Keratinocyte (primary cell): ENCODE data around the gene TFCP2L1. TPM values are rescaled to one million over a fixed set of nuclear protein-coding genes. Genes with fewer than 3 reads are reported as not detected.

ENCODE experiments used
- DNase-seq: peaks from one replicate; pipeline ENCODE4 v3.0.0-alpha.2; 2011; ENCODE audit warnings: low read depth, missing footprints, low spot score
- FAIRE-seq: peaks from 2 replicates; lab custom pipeline; 2011; peaks lifted over from hg19 to GRCh38; lab: Jason Lieb, UNC
- H2AFZ ChIP-seq: 2 replicates; pipeline ENCODE4 v1.6.0; 2012; ENCODE audit warnings: low read length, control low read depth, inconsistent platforms; ENCODE audit not compliant: control insufficient read depth
- H3K27ac ChIP-seq: 2 replicates; pipeline ENCODE4 v1.5.1; 2011; ENCODE audit warnings: low read length; ENCODE audit not compliant: control insufficient read depth, insufficient read depth
- H3K27me3 ChIP-seq: 3 replicates; pipeline ENCODE4 v1.6.0; 2011; ENCODE audit warnings: low read length; ENCODE audit not compliant: control insufficient read depth, insufficient read depth; ENCODE audit errors: extremely low read depth
- H3K36me3 ChIP-seq, 2 experiments: 2 replicates in 1 of 2; 3 replicates in 1 of 2; pipeline ENCODE4 v1.5.1; 2011; ENCODE audit warnings: low read length in 2 of 2, mild to moderate bottlenecking in 1 of 2; ENCODE audit not compliant: control insufficient read depth in 2 of 2, insufficient read depth in 2 of 2; ENCODE audit errors: extremely low read depth in 1 of 2
- H3K4me1 ChIP-seq: 3 replicates; pipeline ENCODE4 v1.5.1; 2011; ENCODE audit warnings: low read length; ENCODE audit not compliant: control insufficient read depth, insufficient read depth; ENCODE audit errors: extremely low read depth
- H3K4me2 ChIP-seq: 3 replicates; pipeline ENCODE4 v1.6.0; 2011; ENCODE audit warnings: low read depth, low read length; ENCODE audit not compliant: control insufficient read depth, insufficient read depth; ENCODE audit errors: extremely low read depth
- H3K4me3 ChIP-seq, 3 experiments: fragments of 200-600 bp in 1 of 3; sonication (generic) in 1 of 3; 2 replicates in 2 of 3; 3 replicates in 1 of 3; pipeline ENCODE4 v1.5.1; 2011 to 2016; ENCODE audit warnings: low read length in 3 of 3, mild to moderate bottlenecking in 3 of 3, control low read depth in 2 of 3, inconsistent platforms in 1 of 3, low read depth in 1 of 3, mixed read lengths in 1 of 3, mixed run types in 1 of 3, moderate library complexity in 1 of 3; ENCODE audit not compliant: control insufficient read depth in 2 of 3, insufficient read depth in 2 of 3; ENCODE audit errors: extremely low read depth in 1 of 3
- H3K79me2 ChIP-seq: 2 replicates; pipeline ENCODE4 v1.6.0; 2012; ENCODE audit warnings: low read length; ENCODE audit not compliant: control insufficient read depth, insufficient read depth
- H3K9ac ChIP-seq: 3 replicates; pipeline ENCODE4 v1.6.0; 2011; ENCODE audit warnings: low read length; ENCODE audit not compliant: control insufficient read depth, insufficient read depth; ENCODE audit errors: extremely low read depth
- H3K9me1 ChIP-seq: 3 replicates; pipeline ENCODE4 v1.6.0; 2011; ENCODE audit warnings: low read length; ENCODE audit not compliant: control insufficient read depth, insufficient read depth; ENCODE audit errors: extremely low read depth
- H3K9me3 ChIP-seq: 2 replicates; pipeline ENCODE4 v1.5.1; 2012; ENCODE audit warnings: low read depth, low read length; ENCODE audit not compliant: control insufficient read depth
- H4K20me1 ChIP-seq: 3 replicates; pipeline ENCODE4 v1.6.0; 2011; ENCODE audit warnings: low read length; ENCODE audit not compliant: control insufficient read depth, insufficient read depth; ENCODE audit errors: extremely low read depth
- CTCF ChIP-seq, 3 experiments: IDR thresholded peaks in 1 of 3; conservative IDR thresholded peaks in 1 of 3; optimal IDR thresholded peaks in 1 of 3; 2 replicates in 2 of 3; 3 replicates in 1 of 3; pipeline versions ENCODE3 to v1.5.1; 2011; ENCODE audit warnings: low read length in 3 of 3, mild to moderate bottlenecking in 3 of 3, moderate library complexity in 2 of 3, control low read depth in 1 of 3, inconsistent platforms in 1 of 3; ENCODE audit not compliant: insufficient read depth in 2 of 3; ENCODE audit errors: extremely low read depth in 1 of 3
- EZH2 ChIP-seq: IDR thresholded peaks from one replicate; pipeline ENCODE4 v1.6.1; 2012; ENCODE audit warnings: inconsistent platforms, mild to moderate bottlenecking, low read length, moderate library complexity
- dilution Hi-C: fragments of 300-500 bp; cut with MboI; formaldehyde crosslinking; loops from one replicate; pipeline ENCODE4 v1.7.0; 2020; ENCODE audit warnings: low sequenced_read_pairs; ENCODE audit not compliant: extremely low pct_ligation_motif_present
- polyA plus RNA-seq, 5 experiments: library from polyadenylated mRNA; depleted of rRNA in 3 of 5; stranded (reverse) in 3 of 5; stranded (forward) in 1 of 5; unstranded in 1 of 5; fragments of >200 nt; gene quantifications; 1 replicate in 1 of 5; 2 replicates in 3 of 5; 3 replicates in 1 of 5; pipeline versions ENCODE4 v1.2.1 to v1.2.3, GENCODE V29; 2011 to 2012; ENCODE audit warnings: missing spikeins in 2 of 5, low read depth in 1 of 5, low replicate concordance in 1 of 5

Gene TFCP2L1
- polyA plus RNA-seq, 1 donor (not counting 4 experiments of a cell fraction or from before 2014, with no cell fraction given): 29.4 TPM

GRCh38 chr2:121248766-121249343 lies 36.1 kb downstream of the TFCP2L1 start:
- TF ChIP-seq CTCF (optimal IDR thresholded peaks at IDR 0.05 in 1 of 3, IDR thresholded peaks at IDR 0.05 in 1 of 3, conservative IDR thresholded peaks at IDR 0.05 in 1 of 3; ENCODE audit: extremely low read depth in 1 of 3, insufficient read depth in 2 of 3, low read length in 3 of 3) (no peak), EZH2 (no peak)
- dilution Hi-C loops: no loop called here
- Histone ChIP-seq H3K27me3 (no peaks in the 10 kb centered on the region), H3K79me2 (peaks cover 20% of the 10 kb centered on the region), H3K4me2 (no peak overlapping the region), H3K4me3 (no peak overlapping the region), H3K4me1 (no peaks in the 10 kb centered on the region), H2AFZ (no peak overlapping the region), H3K36me3 (peaks cover 24 to 29% of the 10 kb centered on the region in 2 experiments), H3K9ac (no peak overlapping the region), H3K9me3 (no peaks in the 10 kb centered on the region), H3K27ac (no peak overlapping the region), H3K9me1 (peaks cover 3% of the 10 kb centered on the region), H4K20me1 (peaks cover 3% of the 10 kb centered on the region)
- DNase-seq (no peak), FAIRE-seq (no peak)

- no peaks in the 10 kb centered on the region for H3K27me3 ChIP-seq
- FAIRE-seq: no peak
- H3K4me3 ChIP-seq: no peak overlapping the region
- TF ChIP-seq EZH2 (no peak), CTCF (optimal IDR thresholded peaks at IDR 0.05 in 1 of 3, IDR thresholded peaks at IDR 0.05 in 1 of 3, conservative IDR thresholded peaks at IDR 0.05 in 1 of 3; ENCODE audit: extremely low read depth in 1 of 3, insufficient read depth in 2 of 3, low read length in 3 of 3) (no peak)
- H4K20me1 ChIP-seq: peaks cover 3% of the 10 kb centered on the region
- no peaks in the 10 kb centered on the region for H3K4me1 ChIP-seq
- H3K27ac ChIP-seq: no peak overlapping the region
- H3K9ac ChIP-seq: no peak overlapping the region
- H3K4me2 ChIP-seq: no peak overlapping the region
- H3K79me2 ChIP-seq: peaks cover 11% of the 10 kb centered on the region
- no peak for DNase-seq
- H2AFZ ChIP-seq: no peak overlapping the region
- no peaks in the 10 kb centered on the region for H3K9me3 ChIP-seq
- dilution Hi-C loops: no loop called here
- H3K9me1 ChIP-seq: peaks cover 3% of the 10 kb centered on the region
- peaks cover 21 to 33% of the 10 kb centered on the region in 2 experiments for H3K36me3 ChIP-seq
Observed at GRCh38 chr2:121247971-121248370, 37.0 kb downstream of the TFCP2L1 start.
